OCI-LY1 (cell line): ENCODE measurements around the gene BDH1.
"Not testable (repeated sequence)": the region's sequence is repeated elsewhere in the genome, so short reads cannot be mapped to it uniquely, and the experiment has no call there.

ENCODE experiments used
- H2AFZ ChIP-seq: fragments of 200-600 bp; sonication (generic), shearing (Covaris generic); 2 replicates; pipeline ENCODE4 v1.6.0; 2014; ENCODE audit warnings: antibody characterized with exemption, mild to moderate bottlenecking, low read length
- H3F3A ChIP-seq: fragments of 200-600 bp; sonication (generic), shearing (Covaris generic); 2 replicates; pipeline ENCODE4 v1.6.0; 2014; ENCODE audit warnings: mild to moderate bottlenecking, antibody characterized with exemption, low read length, moderate library complexity; ENCODE audit not compliant: insufficient read depth
- H3K27ac ChIP-seq: fragments of 200-600 bp; sonication (generic); 2 replicates; pipeline ENCODE4 v1.5.1; 2014; ENCODE audit warnings: low read length, mixed run types, mild to moderate bottlenecking, low read depth; ENCODE audit not compliant: poor library complexity, severe bottlenecking
- H3K27me3 ChIP-seq: fragments of 200-600 bp; sonication (generic); 2 replicates; pipeline ENCODE4 v1.6.0; 2014; ENCODE audit warnings: antibody characterized with exemption, mild to moderate bottlenecking, low read length, moderate library complexity; ENCODE audit not compliant: insufficient read depth
- H3K36me3 ChIP-seq: fragments of 200-600 bp; sonication (generic); 2 replicates; pipeline ENCODE4 v1.6.1; 2014; ENCODE audit warnings: mild to moderate bottlenecking, antibody characterized with exemption, low read length, moderate library complexity, mixed read lengths; ENCODE audit not compliant: insufficient read depth
- H3K4me1 ChIP-seq: fragments of 200-600 bp; sonication (generic); 2 replicates; pipeline ENCODE4 v1.5.1; 2014; ENCODE audit warnings: mild to moderate bottlenecking, low read length, moderate library complexity; ENCODE audit not compliant: insufficient read depth, severe bottlenecking
- H3K4me2 ChIP-seq: fragments of 200-600 bp; sonication (generic), shearing (Covaris generic); 2 replicates; pipeline ENCODE4 v1.6.1; 2014; ENCODE audit warnings: low read length
- H3K4me3 ChIP-seq: fragments of 200-600 bp; sonication (generic); 2 replicates; pipeline ENCODE4 v1.5.1; 2014; ENCODE audit warnings: low read length, low read depth, mild to moderate bottlenecking, mixed read lengths; ENCODE audit not compliant: poor library complexity, severe bottlenecking
- H3K79me2 ChIP-seq: fragments of 200-600 bp; shearing (Covaris generic); 2 replicates; pipeline ENCODE4 v1.6.1; 2016; ENCODE audit warnings: mixed run types, low read length, mixed read lengths; ENCODE audit not compliant: insufficient read depth
- H3K9ac ChIP-seq: fragments of 200-600 bp; sonication (generic), shearing (Covaris generic); 2 replicates; pipeline ENCODE4 v1.6.1; 2014; ENCODE audit warnings: mild to moderate bottlenecking, low read length, mixed read lengths
- H3K9me2 ChIP-seq: fragments of 200-600 bp; sonication (generic), shearing (Covaris generic); 2 replicates; pipeline ENCODE4 v1.6.1; 2014; ENCODE audit warnings: low read depth, mild to moderate bottlenecking, low read length, mixed read lengths
- H3K9me3 ChIP-seq: fragments of 200-600 bp; shearing (Covaris generic); 2 replicates; pipeline ENCODE4 v1.6.1; 2014; ENCODE audit warnings: low read length, mixed read lengths
- H4K20me1 ChIP-seq: fragments of 200-600 bp; sonication (generic), shearing (Covaris generic); 2 replicates; pipeline ENCODE4 v1.6.0; 2016; ENCODE audit warnings: mild to moderate bottlenecking, low read length; ENCODE audit not compliant: insufficient read depth
- EZH2 ChIP-seq: fragments of 200-600 bp; sonication (generic), shearing (Covaris generic); IDR thresholded peaks from 2 replicates; pipeline ENCODE4 v1.8.0; 2017; ENCODE audit warnings: borderline replicate concordance, mixed run types, mild to moderate bottlenecking, antibody characterized with exemption, low read length, moderate library complexity, mixed read lengths
- TF ChIP-seq, protein P1 (sequence below): fragments of 200-600 bp; sonication (generic), shearing (Covaris generic); IDR thresholded peaks from 2 replicates; pipeline ENCODE4 v1.5.1; 2017; ENCODE audit warnings: mild to moderate bottlenecking, antibody characterized with exemption, low read length, moderate library complexity, mixed read lengths

The BDH1 gene

DNA sequence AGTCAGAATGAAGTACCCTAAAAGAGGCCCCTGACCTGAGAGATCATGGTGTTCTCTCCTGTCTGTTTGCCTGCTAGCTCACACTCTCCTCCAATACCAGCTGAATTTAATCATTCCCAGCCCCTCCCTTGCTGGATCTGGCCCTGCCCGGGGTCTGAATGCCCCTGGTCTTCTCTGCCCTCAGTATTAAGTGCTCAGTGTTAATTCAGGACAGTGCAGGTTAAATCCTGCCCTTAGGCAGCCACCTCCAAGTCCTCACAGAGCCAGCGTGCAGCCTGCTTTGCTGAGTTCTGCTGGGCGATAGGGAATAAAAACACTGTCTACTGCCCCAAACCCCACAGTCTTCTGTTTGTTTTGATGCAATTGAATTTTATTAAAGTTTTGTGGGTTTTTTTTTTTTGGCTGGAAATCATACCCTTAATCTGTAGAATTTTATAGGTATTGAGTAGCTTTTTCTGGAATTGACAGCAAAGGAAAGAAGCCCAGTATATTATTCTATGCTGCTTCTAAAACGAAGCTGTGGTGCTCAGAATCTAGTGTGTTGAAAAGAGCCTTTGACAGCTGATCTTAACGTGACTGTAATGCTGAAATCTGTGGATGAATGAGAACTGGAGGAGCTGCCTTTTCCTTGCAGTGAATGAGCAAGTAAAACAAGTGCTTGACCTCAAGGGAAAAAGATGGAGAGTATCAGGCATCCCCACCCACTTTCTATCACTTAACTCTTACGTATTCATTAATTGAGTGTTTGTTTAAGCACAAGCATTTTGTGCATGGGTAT, 12.3 kb upstream of the BDH1 start:
- no peak overlapping the region for H3K9ac ChIP-seq
- no peaks in the 10 kb centered on the region for H3K9me2 ChIP-seq
- peaks cover 48% of the 10 kb centered on the region for H3K9me3 ChIP-seq
- H3K27me3 ChIP-seq, result no peaks in the 10 kb centered on the region; the same call in 1 of the 2 replicates
- no peak overlapping the region for H2AFZ ChIP-seq
- no peaks in the 10 kb centered on the region for H3K4me1 ChIP-seq
- no peak overlapping the region for H3K27ac ChIP-seq
- no peaks in the 10 kb centered on the region for H3K79me2 ChIP-seq
- H3F3A ChIP-seq, result no peaks in the 10 kb centered on the region
- TF ChIP-seq, protein P1, sequence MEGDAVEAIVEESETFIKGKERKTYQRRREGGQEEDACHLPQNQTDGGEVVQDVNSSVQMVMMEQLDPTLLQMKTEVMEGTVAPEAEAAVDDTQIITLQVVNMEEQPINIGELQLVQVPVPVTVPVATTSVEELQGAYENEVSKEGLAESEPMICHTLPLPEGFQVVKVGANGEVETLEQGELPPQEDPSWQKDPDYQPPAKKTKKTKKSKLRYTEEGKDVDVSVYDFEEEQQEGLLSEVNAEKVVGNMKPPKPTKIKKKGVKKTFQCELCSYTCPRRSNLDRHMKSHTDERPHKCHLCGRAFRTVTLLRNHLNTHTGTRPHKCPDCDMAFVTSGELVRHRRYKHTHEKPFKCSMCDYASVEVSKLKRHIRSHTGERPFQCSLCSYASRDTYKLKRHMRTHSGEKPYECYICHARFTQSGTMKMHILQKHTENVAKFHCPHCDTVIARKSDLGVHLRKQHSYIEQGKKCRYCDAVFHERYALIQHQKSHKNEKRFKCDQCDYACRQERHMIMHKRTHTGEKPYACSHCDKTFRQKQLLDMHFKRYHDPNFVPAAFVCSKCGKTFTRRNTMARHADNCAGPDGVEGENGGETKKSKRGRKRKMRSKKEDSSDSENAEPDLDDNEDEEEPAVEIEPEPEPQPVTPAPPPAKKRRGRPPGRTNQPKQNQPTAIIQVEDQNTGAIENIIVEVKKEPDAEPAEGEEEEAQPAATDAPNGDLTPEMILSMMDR, result no peak
- TF ChIP-seq EZH2, result no peak
- no peak overlapping the region for H3K4me3 ChIP-seq
- no peaks in the 10 kb centered on the region; the same call in 1 of the 2 replicates for H3K36me3 ChIP-seq
- no peak overlapping the region for H3K4me2 ChIP-seq
- no peaks in the 10 kb centered on the region for H4K20me1 ChIP-seq

DNA sequence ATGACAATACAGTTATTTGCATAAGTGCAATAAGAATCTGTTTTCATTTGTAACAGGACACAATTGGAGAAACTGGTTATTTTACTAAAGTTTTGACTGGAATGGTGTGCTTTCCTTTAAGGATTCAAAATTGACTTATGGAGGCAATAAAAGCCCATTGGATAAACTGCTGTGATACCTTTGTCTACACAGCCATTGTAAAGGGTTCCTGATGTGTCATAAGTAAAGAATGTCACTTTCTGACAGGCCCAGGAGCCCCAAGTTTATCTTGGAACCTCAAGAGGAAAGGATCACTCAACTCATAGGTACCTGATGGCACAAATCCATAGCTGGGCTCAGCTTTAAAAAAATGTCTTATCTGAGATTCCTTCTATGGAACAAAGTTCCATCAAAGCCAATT, 10.4 kb upstream of the BDH1 start:
- H3K27ac ChIP-seq, result not testable (repeated sequence)
- H3K9me3 ChIP-seq, result peaks cover 55% of the 10 kb centered on the region

DNA sequence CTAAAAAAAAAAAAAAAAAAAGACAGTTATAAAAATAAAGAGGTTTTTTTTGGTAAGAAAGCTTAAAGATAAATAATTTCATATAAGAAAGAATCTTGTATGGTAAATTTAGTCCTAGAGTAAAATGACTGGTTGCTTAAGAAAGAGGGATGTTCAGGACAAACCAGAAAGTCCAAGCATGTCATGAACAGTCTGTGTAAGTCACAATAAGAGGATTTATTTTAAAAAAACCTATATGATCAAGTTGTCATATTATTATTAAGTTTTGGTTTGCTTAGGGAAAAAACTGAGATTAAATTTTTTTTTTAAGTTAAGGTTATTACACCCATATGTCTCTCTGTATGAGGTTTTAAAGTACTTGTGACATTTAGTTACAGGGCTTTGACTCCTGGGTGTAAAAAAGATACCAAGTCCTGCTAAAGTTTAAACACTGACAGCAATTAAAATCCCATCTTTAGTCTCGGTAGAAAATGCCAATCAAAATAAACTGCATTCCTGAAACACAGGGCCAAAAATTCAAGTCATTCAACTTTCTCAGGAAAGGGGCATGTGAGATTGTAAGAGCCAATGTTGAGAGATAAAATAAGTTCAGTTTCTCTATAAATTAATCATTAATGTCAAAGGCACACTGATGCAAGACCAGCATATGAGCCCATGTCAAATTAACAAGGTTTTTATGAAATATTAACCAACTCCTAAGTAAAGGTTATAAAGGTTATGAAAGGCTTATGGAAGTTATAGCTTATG, 8.5 kb upstream of the BDH1 start:
- Histone ChIP-seq H3K9me3 (peaks cover 50% of the 10 kb centered on the region), H3K4me3 (no peak overlapping the region), H3K9me2 (no peaks in the 10 kb centered on the region), H3F3A (no peaks in the 10 kb centered on the region), H4K20me1 (no peaks in the 10 kb centered on the region), H3K79me2 (no peaks in the 10 kb centered on the region), H3K9ac (no peak overlapping the region), H2AFZ (no peak overlapping the region), H3K4me2 (no peak overlapping the region), H3K27me3 (no peaks in the 10 kb centered on the region), H3K4me1 (peaks cover 18% of the 10 kb centered on the region), H3K36me3 (peaks cover 4% of the 10 kb centered on the region; the same call in 1 of the 2 replicates), H3K27ac (no peak overlapping the region)
- TF ChIP-seq EZH2, result no peak
- TF ChIP-seq, protein P1, result no peak

More for the DNA sequence above, 10.4 kb upstream of the BDH1 start:
- H2AFZ ChIP-seq, H3K4me2 ChIP-seq, H3K36me3 ChIP-seq, H3K27me3 ChIP-seq, H3K4me3 ChIP-seq, H3F3A ChIP-seq, H3K9me2 ChIP-seq, H4K20me1 ChIP-seq, H3K9ac ChIP-seq, H3K79me2 ChIP-seq: not testable (repeated sequence)
- peaks cover 13% of the 10 kb centered on the region for H3K4me1 ChIP-seq
